Measurements from ENCODE around the gene GLDC.

DNA sequence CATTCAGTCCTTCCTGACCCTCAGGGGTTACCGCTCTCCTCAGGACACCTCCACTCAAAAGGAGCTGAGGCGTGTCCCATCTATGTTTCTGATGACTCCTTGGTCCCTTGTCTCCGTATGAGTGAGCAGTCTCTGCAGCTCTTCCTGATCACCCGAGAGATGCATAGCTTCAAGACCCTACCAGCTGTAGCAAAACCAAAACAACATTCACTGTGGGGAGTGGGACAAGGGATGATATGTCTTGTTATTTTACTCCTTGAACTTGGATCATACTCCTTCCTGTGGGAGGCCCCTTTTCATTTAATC lies 14.4 kb downstream of the GLDC start:
- TF ChIP-seq, protein P1, sequence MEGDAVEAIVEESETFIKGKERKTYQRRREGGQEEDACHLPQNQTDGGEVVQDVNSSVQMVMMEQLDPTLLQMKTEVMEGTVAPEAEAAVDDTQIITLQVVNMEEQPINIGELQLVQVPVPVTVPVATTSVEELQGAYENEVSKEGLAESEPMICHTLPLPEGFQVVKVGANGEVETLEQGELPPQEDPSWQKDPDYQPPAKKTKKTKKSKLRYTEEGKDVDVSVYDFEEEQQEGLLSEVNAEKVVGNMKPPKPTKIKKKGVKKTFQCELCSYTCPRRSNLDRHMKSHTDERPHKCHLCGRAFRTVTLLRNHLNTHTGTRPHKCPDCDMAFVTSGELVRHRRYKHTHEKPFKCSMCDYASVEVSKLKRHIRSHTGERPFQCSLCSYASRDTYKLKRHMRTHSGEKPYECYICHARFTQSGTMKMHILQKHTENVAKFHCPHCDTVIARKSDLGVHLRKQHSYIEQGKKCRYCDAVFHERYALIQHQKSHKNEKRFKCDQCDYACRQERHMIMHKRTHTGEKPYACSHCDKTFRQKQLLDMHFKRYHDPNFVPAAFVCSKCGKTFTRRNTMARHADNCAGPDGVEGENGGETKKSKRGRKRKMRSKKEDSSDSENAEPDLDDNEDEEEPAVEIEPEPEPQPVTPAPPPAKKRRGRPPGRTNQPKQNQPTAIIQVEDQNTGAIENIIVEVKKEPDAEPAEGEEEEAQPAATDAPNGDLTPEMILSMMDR (IDR thresholded peaks at IDR 0.05), result no peak
- no peak for TF ChIP-seq POLR2A (IDR thresholded peaks at IDR 0.05)
- TF ChIP-seq POLR2AphosphoS5 (IDR thresholded peaks at IDR 0.05), result no peak

All from upper lobe of left lung (tissue), 4 donors.